Measurements from ENCODE around the gene CD55.

CD55 gene, protein sequence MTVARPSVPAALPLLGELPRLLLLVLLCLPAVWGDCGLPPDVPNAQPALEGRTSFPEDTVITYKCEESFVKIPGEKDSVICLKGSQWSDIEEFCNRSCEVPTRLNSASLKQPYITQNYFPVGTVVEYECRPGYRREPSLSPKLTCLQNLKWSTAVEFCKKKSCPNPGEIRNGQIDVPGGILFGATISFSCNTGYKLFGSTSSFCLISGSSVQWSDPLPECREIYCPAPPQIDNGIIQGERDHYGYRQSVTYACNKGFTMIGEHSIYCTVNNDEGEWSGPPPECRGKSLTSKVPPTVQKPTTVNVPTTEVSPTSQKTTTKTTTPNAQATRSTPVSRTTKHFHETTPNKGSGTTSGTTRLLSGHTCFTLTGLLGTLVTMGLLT

GRCh38 chr1:207321079-207321789 is at the start of gene CD55:
Gene CD55, plus strand, starts transcription at chr1:207321678. Its CDS starts 88 bp downstream, at chr1:207321766.
- DNase-seq, result peak; percentile 97

DNA sequence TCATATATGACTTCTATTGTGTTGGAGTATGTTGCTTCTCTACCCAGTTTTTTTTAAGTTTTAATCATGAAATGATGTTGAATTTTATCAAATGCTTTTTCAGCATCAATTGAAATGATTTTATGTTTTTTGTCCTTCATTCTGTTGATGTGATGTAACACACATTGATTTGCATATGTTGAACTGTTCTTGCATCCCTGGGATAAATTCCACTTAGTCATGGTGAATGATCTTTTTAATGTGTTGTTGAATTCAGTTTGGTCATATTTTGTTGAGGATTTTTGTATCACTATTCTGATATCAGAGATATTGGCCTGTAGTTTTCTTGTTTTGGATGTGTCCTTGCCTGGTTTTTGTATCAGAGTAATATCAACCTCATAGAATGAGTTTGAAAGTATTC is 46.6 kb upstream of the CD55 start:
- DNase-seq, result no peak

GRCh38 chr1:207276465-207276864 is 45.0 kb upstream of the CD55 start:
- no peak for DNase-seq

- no peak for DNase-seq
Measured at GRCh38 chr1:207277241-207277640, 44.2 kb upstream of the CD55 start.

- DNase-seq, result no peak
Measured at GRCh38 chr1:207279652-207280051, 41.8 kb upstream of the CD55 start.

DNA sequence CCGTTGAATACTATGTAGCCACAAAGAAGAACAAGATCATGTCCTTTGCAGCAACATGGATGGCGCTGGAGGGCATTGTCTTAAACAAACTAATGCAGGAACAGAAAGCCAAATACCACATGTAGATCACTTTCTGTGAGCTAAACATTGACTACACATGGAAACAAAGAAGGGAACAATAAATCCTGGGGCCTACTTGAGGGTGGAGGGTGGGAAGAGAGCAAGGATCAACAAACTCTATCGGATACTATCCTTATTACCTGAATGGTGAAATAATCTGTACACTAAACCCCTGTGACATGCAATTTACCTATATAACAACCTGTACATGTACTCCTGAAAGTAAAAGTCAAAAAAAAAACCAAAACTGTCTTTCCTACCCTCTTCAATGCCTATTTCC is 40.8 kb upstream of the CD55 start:
- DNase-seq, result no peak

DNA sequence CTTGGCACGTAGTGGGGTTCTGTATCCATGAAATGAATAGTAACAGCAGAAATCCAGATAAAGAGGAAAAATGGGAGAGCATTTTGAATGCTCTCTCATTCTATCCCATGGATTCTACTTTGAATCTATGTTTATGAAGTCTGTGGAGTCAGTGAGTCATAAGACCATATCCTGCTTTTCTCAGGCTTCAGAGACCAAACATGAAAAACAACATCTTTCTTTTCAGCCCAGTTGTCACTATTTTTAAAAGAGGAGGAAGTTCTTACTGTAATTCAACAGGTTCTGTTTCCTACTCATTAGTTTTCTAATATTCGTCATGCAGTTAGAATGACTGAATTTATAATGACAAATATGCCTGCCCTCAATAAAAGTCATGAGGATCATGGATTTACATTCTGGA is 39.4 kb upstream of the CD55 start:
- DNase-seq, result no peak

DNA sequence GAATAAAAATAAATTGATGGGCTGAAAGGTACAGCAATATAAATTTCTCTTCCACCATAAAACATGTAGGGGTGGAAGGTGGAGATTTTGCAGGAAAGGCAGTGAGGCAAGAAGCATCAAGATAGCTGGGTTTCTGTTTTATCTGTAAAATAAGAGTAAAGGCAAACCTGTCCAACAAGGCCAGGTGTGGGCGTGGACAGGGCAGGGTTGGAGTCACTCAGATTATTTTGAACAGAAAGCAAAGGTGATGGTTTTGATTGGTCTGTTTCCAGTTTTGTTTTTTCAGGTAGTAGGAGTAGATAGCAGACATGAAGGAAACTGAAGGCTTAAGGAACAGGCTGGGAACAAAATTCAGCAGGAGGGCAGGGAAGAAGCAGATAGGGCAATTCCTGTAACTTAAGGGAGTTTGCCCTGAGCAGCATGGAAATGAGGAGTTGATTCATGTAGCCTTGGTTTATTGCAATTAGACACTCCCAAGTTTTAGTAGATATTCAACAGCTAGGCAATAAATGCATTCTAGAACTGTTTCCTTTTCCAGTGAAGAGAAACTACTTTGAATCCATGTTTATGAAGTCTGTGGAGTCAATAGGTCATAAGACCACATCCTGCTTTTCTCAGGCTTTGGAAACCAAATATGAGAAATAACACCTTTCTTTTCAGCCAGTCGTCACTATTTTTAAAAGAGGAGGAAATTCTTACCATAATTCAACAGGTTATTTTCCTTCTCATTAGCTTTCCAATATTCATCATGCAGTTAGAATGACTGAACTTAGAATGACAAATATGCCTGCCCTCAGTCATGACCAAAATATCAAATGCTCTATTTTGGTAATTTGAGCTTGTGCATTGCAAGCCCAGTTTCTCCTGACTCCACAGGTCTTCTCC is 38.7 kb upstream of the CD55 start:
- no peak for DNase-seq

DNA sequence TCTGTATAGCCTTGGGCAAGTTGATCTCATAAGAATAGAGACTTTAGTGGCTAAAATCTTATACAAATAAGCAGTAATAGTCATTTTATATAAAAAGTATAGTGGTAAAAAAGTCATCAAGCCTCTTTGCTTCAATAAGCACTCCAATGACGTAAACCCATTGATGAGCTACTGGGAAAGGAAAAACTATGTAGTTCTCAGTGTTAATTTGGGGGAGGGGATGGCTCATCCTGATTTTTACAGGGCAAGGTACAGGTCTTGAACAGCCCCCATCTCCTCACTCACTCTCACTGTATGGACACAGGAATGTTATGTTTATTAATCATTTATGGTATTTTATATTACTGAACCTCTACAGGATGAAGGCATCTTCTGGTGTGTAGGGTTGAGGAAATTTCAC is 38.1 kb upstream of the CD55 start:
- DNase-seq, result no peak

GRCh38 chr1:207284209-207284897 is 37.1 kb upstream of the CD55 start:
- DNase-seq, result no peak

- DNase-seq, result no peak
Measured at GRCh38 chr1:207286786-207287468, 34.6 kb upstream of the CD55 start.

- DNase-seq, result no peak
Measured at GRCh38 chr1:207288315-207288714, 33.2 kb upstream of the CD55 start.

GRCh38 chr1:207289756-207290155 is 31.7 kb upstream of the CD55 start:
- DNase-seq, result no peak

- DNase-seq, result no peak
Measured at GRCh38 chr1:207291723-207292122, 29.8 kb upstream of the CD55 start.

DNA sequence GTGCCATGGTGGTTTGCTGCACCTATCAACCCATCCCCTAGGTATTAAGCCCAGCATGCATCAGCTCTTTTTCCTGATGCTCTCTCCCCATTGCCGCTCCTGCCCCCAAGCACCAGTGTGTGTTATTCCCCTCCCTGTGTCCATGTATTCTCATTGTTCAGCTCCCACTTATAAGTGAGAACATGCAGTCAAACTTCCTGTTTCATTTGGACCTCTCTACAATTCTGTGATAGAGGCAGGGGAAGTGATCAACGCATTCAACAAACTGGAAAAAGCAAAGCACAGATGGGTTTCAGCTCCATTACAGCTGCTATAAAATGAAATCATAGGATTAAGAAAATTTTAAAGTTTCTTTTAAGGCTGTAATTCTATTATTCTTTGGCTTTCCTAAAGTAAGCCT is 23.3 kb upstream of the CD55 start:
- DNase-seq, result no peak

DNA sequence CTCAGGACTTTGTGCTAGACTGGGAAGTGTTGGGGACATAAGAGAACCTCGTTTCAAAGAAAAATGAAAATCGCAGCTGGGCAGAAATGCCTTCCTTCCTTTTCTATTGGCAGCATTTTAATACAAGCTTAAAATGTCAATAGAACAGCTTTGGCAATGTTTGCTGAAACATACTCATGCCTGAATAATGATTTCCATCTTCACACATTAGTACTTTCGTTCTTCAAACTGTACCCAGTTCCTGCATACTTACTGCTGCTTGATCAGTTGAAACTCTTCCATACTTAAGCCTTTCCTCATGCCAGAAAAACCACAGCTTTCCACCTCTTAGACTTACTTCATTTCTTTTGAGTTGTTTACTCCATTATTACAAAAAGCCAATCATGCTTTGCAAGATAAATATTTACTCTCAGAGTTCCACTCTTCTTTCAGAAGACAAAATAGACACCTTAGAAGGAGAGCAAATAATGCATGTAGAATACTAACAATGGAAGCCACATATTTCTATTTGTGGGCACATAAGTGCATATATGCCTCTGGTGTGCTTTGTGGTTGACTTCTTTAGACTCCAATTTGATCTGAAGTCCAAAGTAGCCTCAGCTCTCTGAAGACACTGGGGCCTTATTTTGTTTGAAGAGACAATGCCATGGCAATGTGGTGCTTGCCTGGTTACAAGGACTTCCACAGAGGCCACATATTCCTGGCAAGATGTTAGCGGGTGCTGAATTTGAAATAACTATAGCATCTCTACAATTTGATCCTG is 22.7 kb upstream of the CD55 start:
- no peak for DNase-seq

DNA sequence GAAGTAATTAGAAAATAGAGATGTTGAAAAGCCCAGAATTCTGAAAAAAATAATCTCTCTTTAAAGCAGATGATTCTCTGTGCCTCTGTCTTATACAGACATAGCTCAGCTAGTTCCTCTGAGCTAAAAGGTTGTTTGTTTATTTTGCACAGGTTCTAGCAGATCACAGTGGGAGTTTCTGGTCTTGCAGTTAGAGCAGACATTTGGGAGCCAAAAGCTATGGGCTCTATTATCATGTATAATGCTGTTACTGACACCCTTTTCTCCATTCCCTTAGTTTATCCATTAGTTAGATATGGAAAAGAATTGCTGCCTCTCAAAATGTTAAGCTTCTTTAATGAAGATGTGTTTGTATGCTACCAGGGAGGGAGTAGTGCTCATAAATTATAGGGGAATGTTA is 20.5 kb upstream of the CD55 start:
- DNase-seq, result no peak

DNA sequence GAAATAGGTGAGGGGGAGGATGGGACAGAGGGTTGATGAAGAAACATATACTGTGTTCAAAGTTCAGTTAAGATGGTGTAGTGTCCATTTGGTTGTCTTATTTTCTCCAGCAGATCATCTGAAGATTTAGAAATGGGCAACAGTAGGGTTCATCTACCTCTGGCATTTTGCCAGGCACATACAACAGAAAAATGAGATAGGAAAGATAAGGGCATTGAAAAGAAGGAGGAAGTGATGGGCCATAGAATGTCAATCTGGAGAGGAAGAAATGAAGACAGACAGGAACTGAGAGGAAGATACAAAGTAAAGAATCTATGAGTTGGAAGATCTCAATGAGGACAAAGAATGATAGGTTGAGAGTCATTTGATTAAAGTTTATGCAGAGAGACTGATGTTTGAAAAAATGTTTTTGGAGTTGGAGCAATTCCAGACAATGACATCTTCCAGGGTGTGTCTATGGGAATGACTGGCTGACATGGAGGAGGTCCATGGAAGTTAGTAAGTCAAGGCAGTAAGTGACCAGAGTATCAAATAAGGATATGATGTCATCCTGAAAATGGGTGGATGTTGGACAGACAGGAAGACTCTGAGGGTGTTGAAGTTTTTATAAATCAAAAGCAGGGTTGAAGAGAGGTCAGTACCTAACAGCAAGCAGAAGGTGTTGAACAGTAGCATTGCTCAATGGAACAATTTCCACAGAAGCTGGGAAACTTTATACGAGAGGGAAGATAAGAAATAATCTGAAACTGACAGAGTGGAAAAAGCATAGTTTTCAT is 18.7 kb upstream of the CD55 start:
- DNase-seq, result no peak

- DNase-seq, result no peak
Measured at GRCh38 chr1:207304710-207305488, 16.6 kb upstream of the CD55 start.

DNA sequence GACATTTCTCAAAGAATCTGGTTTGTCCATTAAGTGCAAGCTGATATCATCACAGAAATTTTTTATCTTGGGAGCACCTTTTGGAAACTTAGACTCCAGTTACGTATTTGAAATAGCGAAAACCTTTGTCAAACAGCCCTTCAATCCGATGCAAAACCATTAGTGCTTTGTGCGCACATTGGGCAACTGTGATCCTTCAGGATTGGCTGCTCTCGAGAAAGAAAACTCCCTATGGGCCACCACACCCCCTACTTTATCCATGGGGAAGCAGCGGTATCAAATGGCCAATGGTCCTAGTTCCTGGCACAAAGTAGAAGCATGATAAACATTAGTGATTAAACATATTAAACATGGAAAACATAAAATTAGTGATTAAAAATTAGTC is 16.0 kb upstream of the CD55 start:
- DNase-seq, result no peak

Data from CD4-positive, alpha-beta T cell treated with Interleukin-17A for 4 hours (primary cell).